PC-3 (cell line): ENCODE measurements around the gene TCL1A. TPM values are rescaled to one million over a fixed set of nuclear protein-coding genes. Genes with fewer than 3 reads are reported as not detected.

Experiments
- ATAC-seq: fragments of 200-7000 bp; cut with Tn5 transposase; 2 replicates; pipeline ENCODE4 v1.9.1; 2020; ENCODE audit warnings: mild to moderate bottlenecking, moderate library complexity
- BruUV-seq: library from RNA; stranded (reverse); fragments of 400-500 nt; replicated peaks from 2 replicates; lab custom pipeline; 2021; lab: Mats Ljungman, UMichigan
- CTCF ChIA-PET: fragments of 300-600 bp; sonication (Branson Sonifier 250); formaldehyde crosslinking; loops from one replicate; lab custom pipeline; 2022; ENCODE audit warnings: antibody characterized with exemption; lab: Charles Lee
- POLR2A ChIA-PET: fragments of 300-600 bp; sonication (Branson Sonifier 250); formaldehyde crosslinking; loops from one replicate; lab custom pipeline; 2022; ENCODE audit warnings: antibody characterized with exemption; ENCODE audit not compliant: unreplicated experiment; lab: Charles Lee
- DNase-seq: peaks from one replicate; pipeline ENCODE4 v3.0.0-alpha.2; 2015
- H2AFZ ChIP-seq: fragments of 300-600 bp; sonication (generic); 2 replicates; pipeline ENCODE4 v1.6.0; 2016; ENCODE audit warnings: antibody characterized with exemption, low read length
- H3F3A ChIP-seq: fragments of 300-600 bp; sonication (generic); one replicate; pipeline ENCODE4 v1.6.0; 2017; ENCODE audit warnings: antibody characterized with exemption, low read length, control low read depth, mild to moderate bottlenecking; ENCODE audit not compliant: unreplicated experiment
- H3K27ac ChIP-seq: fragments of 300-600 bp; sonication (generic); 2 replicates; pipeline ENCODE4 v1.5.1; 2016; ENCODE audit warnings: mild to moderate bottlenecking, low read length
- H3K27me3 ChIP-seq: fragments of 300-600 bp; sonication (generic); 2 replicates; pipeline ENCODE4 v1.6.1; 2016; ENCODE audit warnings: low read length, mixed read lengths
- H3K36me3 ChIP-seq: fragments of 300-600 bp; sonication (generic); 2 replicates; pipeline ENCODE4 v1.6.1; 2016; ENCODE audit warnings: low read depth, mixed run types, low read length, mixed read lengths
- H3K4me1 ChIP-seq: fragments of 300-600 bp; sonication (generic); 2 replicates; pipeline ENCODE4 v1.5.1; 2016; ENCODE audit warnings: low read length; ENCODE audit not compliant: insufficient read depth
- H3K4me2 ChIP-seq: fragments of 300-600 bp; sonication (generic); 2 replicates; pipeline ENCODE4 v1.6.0; 2016; ENCODE audit warnings: low read length
- H3K4me3 ChIP-seq: fragments of 300-600 bp; sonication (generic); 2 replicates; pipeline ENCODE4 v1.5.1; 2016; ENCODE audit warnings: mild to moderate bottlenecking, low read length, mixed read lengths
- H3K79me2 ChIP-seq: fragments of 300-600 bp; sonication (generic); 2 replicates; pipeline ENCODE4 v1.6.1; 2017; ENCODE audit warnings: low read length, mixed read lengths
- H3K9ac ChIP-seq: fragments of 300-600 bp; sonication (generic); 2 replicates; pipeline ENCODE4 v1.6.0; 2016; ENCODE audit warnings: mild to moderate bottlenecking, low read length
- H3K9me2 ChIP-seq: fragments of 300-600 bp; sonication (generic); replicated peaks from 2 replicates; pipeline ENCODE4 v1.6.1; 2016; ENCODE audit warnings: mixed run types, low read length, mixed read lengths
- H3K9me3 ChIP-seq: fragments of 300-600 bp; sonication (generic); 2 replicates; pipeline ENCODE4 v1.6.1; 2016; ENCODE audit warnings: low read length, mixed read lengths
- H4K20me1 ChIP-seq: fragments of 300-600 bp; sonication (generic); 2 replicates; pipeline ENCODE4 v1.6.1; 2016; ENCODE audit warnings: low read length, mixed read lengths
- EZH2 ChIP-seq: fragments of 300-600 bp; sonication (generic); IDR thresholded peaks from one replicate; pipeline ENCODE4 v1.6.1; 2017; ENCODE audit warnings: antibody characterized with exemption, mild to moderate bottlenecking, low read length; ENCODE audit not compliant: unreplicated experiment
- EZH2phosphoT487 ChIP-seq: fragments of 300-600 bp; sonication (generic); IDR thresholded peaks from 2 replicates; pipeline ENCODE4 v1.6.1; 2018; ENCODE audit warnings: mild to moderate bottlenecking, antibody characterized with exemption, low read length, borderline replicate concordance
- intact Hi-C: fragments of 100-400 bp; cut with micrococcal nuclease; formaldehyde crosslinking; loops from 2 replicates; pipeline ENCODE4 v1.9.0; 2023
- total RNA-seq: library from RNA; depleted of rRNA; stranded (reverse); fragments of >200 nt; gene quantifications from 2 replicates; pipeline ENCODE4 v1.2.3, GENCODE V29; 2014; rRNA removed
- TF ChIP-seq, protein P1 (sequence below): fragments of 300-600 bp; sonication (generic); conservative IDR thresholded peaks from 2 replicates; pipeline ENCODE4 v1.5.1; 2017; ENCODE audit warnings: antibody characterized with exemption, low read depth, mild to moderate bottlenecking, low read length

TCL1A gene
- total RNA-seq, 1 experiment from 2014 or later = not detected

DNA sequence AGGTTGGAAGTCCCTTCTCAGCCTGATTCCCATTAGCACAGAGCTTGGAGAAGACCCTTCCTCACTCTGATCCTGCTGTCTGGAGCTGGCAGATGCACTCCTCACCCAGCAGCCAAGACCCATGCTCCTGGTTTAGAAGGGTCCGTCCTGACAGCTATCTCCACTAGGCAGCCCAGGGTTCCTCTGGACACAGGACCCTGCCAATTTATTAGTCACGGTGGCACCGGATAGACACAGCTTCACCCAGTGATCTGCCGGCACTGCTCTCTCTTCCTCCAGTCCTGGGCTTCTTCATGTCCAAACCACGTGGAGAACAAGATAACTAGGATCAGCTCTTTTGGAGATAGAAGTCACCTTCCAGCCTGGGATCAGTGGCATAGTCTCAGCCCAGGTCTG is 53.9 kb downstream of the TCL1A start:
- no peaks in the 10 kb centered on the region for H3K9me2 ChIP-seq
- H3K4me1 ChIP-seq = no peaks in the 10 kb centered on the region
- H3K4me3 ChIP-seq = no peak overlapping the region
- intact Hi-C loops = no loop called here
- H3K4me2 ChIP-seq = no peak overlapping the region
- TF ChIP-seq EZH2phosphoT487 = no peak
- TF ChIP-seq, protein P1, sequence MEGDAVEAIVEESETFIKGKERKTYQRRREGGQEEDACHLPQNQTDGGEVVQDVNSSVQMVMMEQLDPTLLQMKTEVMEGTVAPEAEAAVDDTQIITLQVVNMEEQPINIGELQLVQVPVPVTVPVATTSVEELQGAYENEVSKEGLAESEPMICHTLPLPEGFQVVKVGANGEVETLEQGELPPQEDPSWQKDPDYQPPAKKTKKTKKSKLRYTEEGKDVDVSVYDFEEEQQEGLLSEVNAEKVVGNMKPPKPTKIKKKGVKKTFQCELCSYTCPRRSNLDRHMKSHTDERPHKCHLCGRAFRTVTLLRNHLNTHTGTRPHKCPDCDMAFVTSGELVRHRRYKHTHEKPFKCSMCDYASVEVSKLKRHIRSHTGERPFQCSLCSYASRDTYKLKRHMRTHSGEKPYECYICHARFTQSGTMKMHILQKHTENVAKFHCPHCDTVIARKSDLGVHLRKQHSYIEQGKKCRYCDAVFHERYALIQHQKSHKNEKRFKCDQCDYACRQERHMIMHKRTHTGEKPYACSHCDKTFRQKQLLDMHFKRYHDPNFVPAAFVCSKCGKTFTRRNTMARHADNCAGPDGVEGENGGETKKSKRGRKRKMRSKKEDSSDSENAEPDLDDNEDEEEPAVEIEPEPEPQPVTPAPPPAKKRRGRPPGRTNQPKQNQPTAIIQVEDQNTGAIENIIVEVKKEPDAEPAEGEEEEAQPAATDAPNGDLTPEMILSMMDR = no peak
- TF ChIP-seq EZH2 = no peak
- no peaks in the 10 kb centered on the region for H3F3A ChIP-seq
- H4K20me1 ChIP-seq = no peaks in the 10 kb centered on the region
- POLR2A ChIA-PET = no interaction called here
- BruUV-seq = no TSS peak
- H3K79me2 ChIP-seq = no peaks in the 10 kb centered on the region
- no peak overlapping the region for H3K27ac ChIP-seq
- DNase-seq (no peak), ATAC-seq (no peak)
- CTCF ChIA-PET = no interaction called here
- H2AFZ ChIP-seq = no peak overlapping the region
- no peaks in the 10 kb centered on the region for H3K9me3 ChIP-seq
- H3K9ac ChIP-seq = no peak overlapping the region
- peaks cover 21% of the 10 kb centered on the region for H3K27me3 ChIP-seq
- H3K36me3 ChIP-seq = no peaks in the 10 kb centered on the region

Other genes starting within 250 kb of the TCL1A start
- gene SYNE3, start 197.5 kb downstream of the TCL1A start, total RNA-seq = 1.2 and 3.5 TPM in 2 replicates
- gene GLRX5, start 179.1 kb downstream of the TCL1A start, total RNA-seq = 60.0 and 64.3 TPM in 2 replicates
- gene TCL1B, start 27.7 kb downstream of the TCL1A start, total RNA-seq = not detected in 2 replicates
- not detected in 2 replicates for gene TUNAR, start 162.7 kb upstream of the TCL1A start, total RNA-seq